Measurements from ENCODE around the gene TPM3. TPM values are rescaled to one million over a fixed set of nuclear protein-coding genes. Genes with fewer than 3 reads are reported as not detected.

The TPM3 gene
- total and polyA plus RNA-seq, 2 of the 8 experiments (the other 6 are each of a cell fraction or from before 2014, with no cell fraction given) = 278 to 572 TPM

GRCh38 chr1:154183046-154183915 is 8.6 kb downstream of the TPM3 start (continued):
- TF ChIP-seq CHD7 (IDR thresholded peaks at IDR 0.05; ENCODE audit: insufficient replicate concordance, low read length) (no peak), CBX8 (IDR thresholded peaks at IDR 0.05; ENCODE audit: borderline replicate concordance, low read depth, low read length) (no peak), CHD1 (IDR thresholded peaks at IDR 0.05; ENCODE audit: low read depth, low read length) (no peak), TCF12 (IDR thresholded peaks at IDR 0.05; ENCODE audit: low read depth, low read length) (no peak), TAF7 (optimal IDR thresholded peaks at IDR 0.05; ENCODE audit: borderline replicate concordance, low read depth, low read length) (peak; percentile 67), ATF2 (IDR thresholded peaks at IDR 0.05; ENCODE audit: low read length) (no peak), ATF3 (IDR thresholded peaks at IDR 0.05; ENCODE audit: insufficient read depth, low read depth, low read length) (peak; percentile 52; the same call in 1 of the 2 replicates)
